8988T (cell line): ENCODE data around the gene PRPF40B.
A peak's percentile ranks its signal among the peaks of the same experiment; 100 is the strongest.
"Not testable (repeated sequence)": the region's sequence is repeated elsewhere in the genome, so short reads cannot be mapped to it uniquely, and the experiment has no call there.

ENCODE experiments used
- DNase-seq: peaks from one replicate; pipeline ENCODE4 v3.0.0; 2011

Gene PRPF40B

DNA sequence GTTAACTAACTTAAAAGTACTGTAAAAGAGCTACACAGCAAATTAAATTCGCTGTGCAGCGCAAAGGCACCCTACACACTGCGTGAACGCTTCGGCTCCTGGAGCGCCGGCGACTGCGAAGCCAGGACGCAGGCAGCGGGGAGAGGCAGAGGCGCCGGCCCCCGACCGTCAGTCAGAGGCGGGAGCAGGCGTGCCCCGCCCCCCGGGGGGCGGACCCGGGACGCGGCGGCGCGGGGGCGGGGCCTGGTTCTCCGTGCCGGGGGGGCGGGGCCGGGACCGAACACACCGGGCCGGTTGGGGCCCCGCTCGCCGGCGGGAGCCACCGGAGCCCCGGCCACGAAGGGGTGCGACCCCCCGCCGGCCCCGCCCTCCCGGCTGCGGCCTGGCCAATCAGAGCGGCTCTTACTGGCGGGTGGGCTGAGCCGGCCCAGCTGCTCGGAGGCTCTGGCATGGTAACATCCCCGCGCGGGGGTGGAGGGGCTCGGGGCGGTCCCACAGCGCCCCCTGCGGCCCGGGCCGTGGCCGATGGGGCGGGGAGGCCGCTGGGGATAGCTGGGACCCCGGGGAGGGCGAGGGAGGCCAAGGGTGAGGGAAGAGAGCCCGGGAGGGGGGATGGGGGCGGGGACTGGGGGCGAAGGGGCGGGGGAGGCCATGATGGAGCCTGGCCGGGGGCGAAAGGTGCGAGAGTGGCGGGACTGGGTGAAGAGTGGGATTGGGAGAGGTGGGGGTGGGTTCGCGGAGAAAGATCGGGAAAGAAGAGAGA is at the start of gene PRPF40B:
PRPF40B (plus strand) TSS at position 420 of the 763 bp plus-strand sequence; CDS start at position 450, 30 bp downstream.
- DNase-seq, result peak; percentile 97

DNA sequence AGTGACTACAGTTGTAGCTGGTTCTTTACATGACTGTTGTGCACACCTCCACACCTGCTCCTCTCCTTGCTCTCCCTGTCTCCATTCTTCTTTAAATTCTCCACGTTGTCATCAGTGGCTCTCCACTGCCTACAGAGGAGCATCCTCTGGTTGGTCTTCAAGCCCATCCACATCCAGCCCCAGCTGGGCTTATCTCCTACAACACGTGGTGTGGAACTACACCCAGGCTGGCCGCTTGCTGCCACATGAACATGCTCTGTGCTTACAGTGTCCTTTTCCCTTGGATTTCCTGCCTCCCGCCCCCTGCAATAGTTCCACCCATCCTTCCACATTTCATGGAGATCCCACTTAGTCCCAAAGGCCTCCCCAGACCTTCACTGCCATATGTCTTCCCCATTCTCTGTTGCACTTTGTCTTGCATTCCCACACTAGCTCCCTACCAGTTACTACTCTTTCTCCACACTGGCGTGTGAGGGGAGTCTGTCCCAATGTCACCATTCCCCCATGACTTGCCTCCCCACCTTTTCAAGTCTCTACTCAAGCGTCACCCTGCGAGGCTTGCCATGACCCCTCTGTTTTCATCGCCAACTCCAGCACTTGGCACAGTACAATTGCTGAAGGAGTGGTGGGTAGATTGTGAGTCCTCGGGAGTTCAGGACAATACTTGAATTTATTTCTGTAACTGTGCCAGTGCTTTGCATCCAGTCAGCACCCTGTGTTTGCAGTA is 45.6 kb upstream of the PRPF40B start:
- no peak for DNase-seq

DNA sequence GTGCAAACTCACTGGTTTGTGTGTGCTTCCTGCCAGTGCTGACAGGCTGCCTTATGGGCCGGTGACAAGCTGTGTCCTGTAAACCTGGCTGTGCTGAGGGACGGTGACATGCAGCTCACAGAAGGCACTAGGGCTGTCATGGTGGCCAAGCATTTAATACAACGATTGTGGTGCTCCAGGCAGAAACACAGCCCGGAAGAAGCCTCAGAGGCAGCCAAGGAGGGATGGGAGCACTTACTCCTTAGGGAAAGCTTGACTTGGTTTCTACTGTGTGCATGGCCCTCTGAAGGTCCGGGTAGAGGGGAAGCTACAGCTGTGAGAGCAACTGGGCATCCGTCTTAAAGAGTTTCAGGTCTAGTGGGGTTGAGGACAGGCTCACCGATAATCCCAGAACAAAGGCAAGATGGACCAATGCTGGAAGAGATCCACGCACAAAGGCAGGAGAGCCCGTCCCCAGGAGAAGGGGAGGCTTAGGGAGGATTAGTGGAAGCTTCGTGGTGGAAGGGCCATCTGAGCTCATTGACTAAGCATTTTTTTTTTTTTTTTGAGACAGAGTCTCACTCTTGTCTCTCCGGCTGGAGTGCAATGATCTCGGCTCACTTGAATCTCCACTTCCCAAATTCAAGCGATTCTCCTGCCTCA is 44.8 kb upstream of the PRPF40B start:
- no peak for DNase-seq

DNA sequence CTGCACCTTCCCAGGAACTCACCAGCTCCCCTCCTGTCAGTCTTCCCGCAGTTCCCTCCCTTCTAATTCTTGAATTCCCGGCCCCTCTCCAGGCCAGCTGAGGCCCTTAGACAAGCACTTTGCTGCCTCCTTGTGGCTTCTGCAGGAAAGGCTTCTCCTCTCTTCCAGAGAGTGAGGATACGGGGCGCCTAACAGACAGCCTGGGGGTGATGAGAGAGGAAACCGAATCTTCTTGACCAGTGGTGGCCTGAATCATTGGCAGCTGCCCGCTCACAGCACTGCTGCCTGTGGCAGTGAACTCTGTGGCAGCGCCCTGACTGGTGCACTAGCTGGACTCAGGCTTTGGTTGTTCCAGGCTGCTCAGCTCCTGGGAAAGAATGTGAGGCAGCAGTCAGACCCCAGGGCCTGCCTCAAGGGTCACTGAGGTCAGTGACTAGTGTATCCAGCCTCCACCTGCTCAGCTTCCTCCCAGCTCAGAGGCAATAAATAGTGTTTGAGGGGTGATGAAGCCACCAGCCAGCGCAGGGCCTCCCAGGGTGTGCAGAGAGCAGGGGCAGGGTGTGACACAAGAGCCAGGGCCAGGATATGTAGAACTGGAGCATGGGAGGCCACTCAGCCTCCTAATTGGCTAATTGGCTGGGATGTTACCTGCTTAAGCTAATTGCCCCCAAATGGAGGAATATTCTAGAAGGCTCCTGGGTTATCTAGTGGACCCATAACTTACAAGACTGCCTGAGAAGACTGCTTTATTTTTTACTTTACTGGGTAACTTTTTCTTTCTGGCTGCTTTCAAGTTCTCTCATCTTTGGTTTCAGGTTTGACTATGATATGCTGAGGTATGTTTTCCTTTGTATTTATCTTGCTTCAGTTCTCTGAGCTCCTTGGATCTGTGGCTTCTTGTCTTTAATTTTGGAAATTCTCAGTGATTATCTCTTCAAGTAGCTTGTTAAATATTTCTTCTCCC is 42.5 kb upstream of the PRPF40B start:
- peak; percentile 79 for DNase-seq

DNA sequence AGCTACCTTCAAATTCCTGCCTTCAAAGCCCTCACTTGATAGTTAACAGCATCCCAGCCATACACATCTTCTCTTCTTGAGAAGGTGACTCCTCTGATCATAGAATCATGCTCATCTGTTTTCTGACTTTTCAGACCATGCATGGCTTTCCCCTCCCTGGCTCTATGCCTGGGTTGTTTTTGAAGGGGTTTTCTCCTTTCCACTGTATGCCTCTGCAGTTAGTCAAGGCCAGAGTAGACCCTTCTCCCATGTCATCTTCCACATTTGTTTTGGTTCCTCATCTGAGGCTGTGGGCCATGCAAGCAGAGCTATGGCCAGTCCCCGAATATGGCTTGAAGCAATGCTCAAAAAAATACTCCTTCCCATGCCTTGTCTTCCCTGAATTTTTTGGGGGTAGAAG is 41.2 kb upstream of the PRPF40B start:
- DNase-seq, result no peak

DNA sequence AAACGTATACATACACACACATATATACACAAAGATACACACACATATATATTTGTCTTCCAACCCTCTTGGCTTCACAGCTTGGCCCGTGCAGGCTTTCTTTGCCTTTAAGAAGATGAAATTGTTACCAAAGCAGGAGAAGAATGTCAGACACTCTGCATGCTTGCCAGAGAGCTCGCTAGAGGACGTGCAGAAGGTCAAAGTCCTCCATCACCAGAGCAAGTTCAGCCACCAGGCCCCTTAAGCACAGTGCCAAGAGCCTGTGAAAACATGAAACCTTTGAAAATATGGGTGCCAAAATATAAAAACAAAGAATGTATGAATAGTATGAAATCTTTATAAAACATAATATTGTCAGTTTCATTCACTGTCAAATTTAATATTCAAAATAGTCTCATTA is 40.5 kb upstream of the PRPF40B start:
- no peak for DNase-seq

DNA sequence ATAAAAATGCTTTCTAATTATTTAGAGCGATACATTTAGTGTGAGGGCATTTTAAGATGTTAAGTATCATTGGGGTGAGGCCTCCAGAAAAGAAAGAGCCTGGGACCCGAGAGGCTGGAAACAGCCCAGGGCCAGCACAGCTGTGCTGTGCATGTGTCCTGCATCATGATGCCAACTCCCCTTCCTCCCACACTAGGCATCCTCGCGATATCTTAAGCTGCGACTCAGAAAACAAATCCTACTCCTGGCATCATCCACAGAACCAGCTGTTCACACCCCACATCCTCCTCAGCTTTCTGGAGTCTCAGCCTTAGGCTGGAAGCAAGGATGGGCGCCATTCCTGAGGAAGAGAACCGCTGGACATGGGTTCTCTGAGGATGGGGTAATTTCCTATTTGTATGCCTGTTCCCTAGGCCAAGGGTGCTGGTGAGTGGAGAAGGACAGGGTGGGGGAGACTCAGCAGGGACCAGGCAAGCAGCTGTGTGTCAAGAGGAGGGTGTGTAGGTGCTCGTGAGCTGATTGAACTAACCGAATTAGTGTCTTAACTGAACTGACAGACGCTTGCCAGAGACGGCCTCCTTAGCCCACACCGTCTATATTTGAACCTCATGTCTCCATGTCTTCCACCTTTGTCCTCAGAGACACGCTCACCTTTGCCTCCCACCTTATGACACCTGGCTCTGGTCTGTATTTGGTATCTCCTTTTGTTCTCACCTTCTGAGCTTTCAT is 39.8 kb upstream of the PRPF40B start:
- DNase-seq, result no peak

DNA sequence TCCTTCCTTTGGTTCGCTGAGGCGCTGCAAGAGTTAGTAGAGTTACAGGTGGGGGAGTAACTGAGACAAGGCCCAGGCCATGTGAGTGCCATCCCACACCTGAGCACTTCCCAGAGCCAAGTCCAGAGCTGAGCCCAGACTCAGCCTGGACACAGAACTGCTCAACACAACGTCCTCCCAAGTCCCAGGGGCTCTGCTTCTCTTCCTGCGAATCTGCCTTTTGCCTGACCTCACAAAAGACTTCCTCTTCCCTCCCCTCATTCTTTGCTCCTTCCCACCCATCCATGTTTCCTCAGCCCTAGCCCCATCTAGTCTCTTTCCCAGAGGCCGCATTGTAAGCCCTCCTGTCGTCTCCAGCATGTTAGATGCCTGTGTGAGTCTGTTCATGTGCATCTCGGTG is 38.8 kb upstream of the PRPF40B start:
- DNase-seq, result no peak

DNA sequence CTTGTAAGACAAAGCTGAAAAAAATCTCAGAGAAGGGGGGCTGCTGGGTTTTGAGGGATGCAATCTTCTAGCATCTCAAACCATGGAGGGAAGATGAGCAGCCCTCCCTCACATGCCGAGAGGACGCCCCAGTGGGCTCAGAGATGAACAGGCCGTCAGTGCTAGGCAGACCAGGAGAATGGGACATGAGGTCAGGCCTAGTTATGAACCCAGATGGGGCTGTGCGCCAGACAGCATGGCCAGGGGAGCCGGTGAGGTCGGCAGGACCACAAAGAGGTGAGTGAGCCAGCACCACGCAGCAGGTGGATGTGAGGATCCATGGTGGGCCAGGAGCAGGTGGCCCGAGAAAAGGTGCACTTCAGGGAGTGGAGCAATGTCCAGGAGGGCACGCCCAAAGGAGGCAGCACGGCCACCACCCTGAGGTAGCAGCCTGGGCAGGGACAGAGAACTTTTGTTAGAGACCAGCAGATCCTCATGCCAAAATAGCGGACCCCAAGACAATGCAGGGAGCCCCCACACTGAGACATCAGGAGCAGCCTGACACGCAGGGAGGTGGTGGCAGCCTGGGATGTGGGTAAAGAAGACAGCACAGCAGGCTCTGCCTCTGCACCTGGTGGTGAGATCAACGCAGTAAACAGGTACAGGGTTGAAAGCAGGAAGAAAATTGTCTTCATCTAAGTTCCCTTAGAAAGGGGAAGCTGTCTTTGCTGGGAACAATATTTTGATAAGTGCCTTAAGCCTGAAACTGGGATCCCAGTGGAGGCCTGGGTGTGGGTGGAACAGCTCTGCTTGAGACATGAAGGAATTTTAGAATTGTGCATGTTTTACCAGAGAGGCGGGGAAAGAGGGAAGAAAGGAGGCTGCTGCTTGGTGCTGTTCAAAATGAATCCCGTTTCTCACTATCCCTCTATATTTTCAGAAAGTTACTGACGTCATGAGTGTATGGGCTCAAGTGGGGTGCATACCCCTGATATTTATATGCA is 37.6 kb upstream of the PRPF40B start:
- DNase-seq, result no peak

DNA sequence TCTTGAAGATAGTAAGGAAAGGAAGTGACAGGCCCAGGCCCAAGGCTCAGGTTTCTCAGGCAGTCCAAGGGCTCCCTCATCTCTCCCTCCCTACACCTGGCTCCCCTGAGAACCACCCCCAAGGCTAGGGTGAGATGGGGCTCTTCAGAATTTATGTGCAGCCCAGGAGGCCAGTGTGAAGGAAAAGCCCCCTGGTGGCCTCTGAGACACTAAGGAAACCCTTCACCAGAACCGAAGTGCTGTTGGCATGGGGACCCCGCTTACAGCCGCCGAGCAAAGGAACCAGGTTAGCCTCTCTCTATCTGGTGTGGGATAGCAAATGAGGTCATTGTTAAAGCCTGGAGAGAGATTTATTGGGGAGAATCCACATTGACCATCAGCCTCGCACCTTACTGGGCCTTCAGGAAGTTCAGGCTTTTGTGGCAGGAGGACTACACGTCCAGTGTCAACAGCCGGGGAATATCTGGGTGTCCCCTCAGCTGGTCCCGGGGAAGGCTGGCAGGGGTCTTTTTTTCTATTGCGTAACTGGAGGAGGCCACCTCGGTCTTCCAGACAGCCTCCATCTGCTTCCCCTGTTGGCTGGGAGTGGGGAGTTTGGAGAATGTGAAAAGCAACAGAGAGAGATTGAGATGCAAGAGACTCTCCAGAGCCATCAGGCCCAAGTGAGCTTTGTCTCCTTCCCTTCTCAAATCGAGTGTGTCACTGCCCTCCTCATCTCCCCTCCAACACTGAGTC is 36.0 kb upstream of the PRPF40B start:
- no peak for DNase-seq

DNA sequence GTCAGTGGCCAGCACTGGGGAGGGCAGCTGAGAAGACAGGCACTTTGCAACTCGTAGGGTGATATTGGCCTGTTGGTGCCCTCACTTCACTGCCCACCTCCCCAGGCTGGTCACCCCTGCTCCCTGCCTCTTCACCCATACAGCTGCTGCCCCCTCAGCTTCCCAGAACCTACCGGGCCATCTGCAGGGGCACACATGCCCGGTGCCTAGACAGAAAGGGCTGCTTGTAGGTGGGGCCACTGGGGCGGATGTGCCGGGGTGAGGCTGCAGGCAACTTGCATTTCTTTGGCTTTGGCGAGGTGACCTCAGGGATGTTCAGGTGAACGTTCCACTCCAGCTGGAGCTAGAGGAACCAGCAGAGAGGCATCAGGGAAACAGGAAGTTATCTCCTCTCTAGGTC is 35.1 kb upstream of the PRPF40B start:
- DNase-seq, result no peak

DNA sequence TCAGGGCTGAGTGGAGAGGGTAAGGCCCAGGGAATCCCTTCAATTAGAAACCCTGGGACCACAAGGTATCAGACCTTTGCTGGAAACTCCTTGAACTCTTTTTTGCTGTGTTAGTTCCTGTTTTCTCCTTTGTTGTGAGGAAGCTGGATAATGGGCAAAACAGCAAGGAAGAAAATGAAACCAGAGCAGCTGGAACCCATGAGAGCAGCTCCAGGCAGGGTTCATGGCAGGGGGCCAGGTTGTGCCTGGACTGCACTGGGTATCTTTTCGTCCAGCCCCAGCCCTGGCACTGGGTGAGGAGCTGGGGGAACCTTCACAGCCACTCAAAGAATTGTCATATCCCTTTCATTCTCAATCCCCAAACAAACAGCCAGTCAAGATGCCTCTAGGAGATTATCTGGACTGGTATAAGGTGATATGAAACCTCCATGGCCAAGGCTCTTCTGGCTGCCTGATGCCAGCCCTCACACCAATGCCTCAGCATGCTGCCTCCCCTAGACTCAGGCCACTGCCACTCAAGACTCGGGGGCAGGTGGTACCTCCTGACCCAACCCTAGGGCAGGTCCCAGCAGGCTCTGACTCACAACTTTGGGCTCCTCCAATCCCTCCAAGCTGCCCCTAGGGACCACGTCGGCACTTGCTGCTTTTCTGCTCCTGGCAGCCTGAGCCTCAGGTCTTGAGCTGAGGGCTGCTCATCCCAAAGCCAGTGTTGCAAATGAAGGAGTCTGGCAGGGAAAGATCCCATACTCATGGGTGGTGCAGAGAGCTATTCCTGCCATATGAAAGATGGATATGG is 34.4 kb upstream of the PRPF40B start:
- no peak for DNase-seq

DNA sequence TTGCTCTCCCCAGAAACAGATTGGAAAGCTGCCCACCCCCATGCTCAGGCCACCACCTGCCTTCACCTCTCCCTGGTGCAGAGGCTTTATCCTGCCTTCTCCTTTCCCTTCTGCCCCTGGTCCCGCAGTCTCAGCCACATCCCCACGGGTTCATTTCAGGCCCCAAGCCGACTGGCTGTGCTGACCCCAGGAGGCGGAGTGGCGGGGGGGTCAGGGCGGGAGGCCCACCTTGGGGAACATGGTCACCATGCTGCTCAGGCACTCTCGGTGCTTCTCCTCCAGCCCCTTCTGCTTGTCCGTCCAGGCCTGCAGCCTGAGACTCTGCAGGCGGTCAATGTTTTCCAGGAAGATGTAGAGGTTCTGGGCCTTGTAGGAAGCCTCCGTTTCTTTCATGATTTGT is 24.8 kb upstream of the PRPF40B start:
- no peak for DNase-seq

DNA sequence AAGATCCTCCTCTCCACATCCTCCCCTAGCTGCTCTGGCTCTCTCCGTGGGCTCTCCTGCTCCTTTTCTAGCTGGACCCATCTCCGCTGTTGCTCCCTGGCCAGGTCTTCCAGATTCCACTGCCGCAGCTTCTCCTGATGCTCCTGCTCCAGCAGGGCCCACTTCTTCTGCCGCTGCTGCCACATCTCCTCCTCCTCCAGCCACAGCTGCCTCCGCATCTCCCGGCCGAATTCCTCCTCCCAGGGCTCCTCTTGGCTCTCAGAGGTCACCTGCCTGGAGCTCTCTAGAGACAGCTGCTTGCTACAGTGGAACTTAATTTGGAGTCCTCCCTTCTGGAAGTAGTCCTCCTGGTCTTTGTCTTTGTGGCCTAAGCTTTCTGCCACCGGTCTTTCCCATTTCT is 23.4 kb upstream of the PRPF40B start:
- no peak for DNase-seq

DNA sequence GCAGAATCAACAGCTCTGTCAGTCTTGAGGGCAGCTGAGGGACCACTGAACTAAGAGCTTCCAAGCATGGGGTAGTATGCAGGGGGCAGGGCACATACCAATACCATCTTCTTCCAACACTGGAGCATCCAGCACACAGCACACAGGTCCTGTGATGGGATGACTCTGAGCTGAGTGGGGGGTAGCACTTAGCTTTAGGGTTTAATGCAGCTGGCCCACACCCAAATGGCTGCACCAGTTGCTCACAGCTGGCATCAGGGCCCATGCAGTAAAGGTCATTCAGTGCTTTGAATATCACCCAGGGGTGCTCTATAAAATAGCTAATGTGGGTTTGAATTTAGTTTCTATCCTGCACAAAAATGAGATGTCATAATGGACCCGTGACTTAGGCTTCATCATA is 19.6 kb upstream of the PRPF40B start:
- DNase-seq, result no peak

DNA sequence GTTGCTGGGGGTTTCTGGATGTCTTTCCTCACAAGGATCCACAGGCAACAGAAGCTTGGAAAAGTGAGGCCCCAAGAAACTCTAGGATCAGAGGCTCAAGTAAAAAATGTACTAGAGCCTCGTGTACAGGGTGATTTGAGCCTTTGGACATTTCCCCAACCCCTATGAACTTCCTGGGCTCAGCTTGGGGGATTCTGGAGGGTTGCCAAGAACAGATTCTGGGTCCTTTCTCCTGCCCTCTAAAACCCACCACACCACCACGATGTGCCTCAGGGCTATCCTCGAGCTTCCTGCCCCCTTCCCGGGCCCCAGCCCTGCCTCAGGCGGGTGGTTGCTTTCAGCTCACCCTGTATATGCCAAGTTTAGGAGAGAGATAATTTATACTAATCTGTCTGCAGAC is 18.5 kb upstream of the PRPF40B start:
- DNase-seq, result no peak

DNA sequence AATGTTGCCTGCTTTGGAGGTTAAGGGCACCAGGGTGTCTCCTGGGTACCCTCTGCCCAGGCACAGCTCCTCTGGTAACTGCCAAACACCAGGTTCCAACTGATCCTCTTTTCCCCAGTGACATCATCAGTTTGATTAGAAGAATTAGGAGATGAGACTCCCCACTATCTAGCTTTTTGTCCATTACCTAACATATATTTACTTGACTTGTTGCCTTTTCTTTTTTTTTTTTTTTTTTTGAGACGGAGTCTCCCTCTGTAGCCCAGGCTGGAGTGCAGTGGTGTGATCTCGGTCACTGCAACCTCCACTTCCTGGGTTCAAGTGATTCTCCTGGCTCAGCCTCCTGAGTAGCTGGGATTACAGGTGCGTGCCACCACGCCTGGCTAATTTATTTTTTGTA is 17.8 kb upstream of the PRPF40B start, which contains the start of gene FAM186B:
FAM186B (minus strand) TSS at position 101 of the 400 bp plus-strand sequence. CDS start 162 bp downstream, outside the sequence.
- DNase-seq, result not testable (repeated sequence)

DNA sequence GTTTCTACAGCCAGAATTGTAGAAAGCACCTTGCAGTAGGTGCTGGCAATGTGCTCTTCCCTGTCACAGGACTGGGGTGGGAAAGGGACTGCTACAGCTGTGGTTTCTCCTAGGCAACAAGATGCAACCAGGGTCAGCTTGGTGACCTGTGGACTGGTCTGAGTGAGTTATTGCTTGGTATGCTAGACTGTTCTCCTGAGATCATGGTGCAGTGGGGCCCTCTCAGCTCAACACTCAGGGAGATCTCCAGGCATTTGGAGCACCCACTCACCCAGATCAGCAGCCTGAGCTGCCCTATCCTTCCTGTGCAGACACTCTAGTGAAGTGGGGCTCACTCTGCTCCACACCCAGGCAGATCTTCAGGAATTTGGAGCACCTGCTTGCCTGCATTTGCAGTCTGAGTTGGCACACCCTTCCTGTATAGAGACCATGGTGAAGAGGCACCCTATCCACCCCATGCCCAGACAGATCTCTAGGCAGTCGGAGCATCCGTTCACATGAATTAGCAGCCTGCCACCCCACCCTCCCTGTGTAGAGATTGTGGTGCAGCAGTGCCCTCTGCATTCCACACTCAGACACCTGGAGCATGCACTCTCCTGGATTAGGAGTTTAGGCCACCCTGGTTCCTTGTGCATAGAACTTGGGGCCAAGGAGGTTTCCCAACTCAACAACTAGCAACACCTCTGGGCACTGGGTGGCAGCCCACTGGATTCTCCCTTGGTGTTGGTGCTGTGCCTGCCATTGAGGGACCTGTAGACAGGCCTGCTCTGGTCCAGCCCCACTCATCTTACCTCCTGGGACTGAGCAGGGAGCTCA is 14.1 kb upstream of the PRPF40B start:
- no peak for DNase-seq
